WTC11 (cell line): ENCODE measurements around the gene ERC1.

Experiments
- CTCF ChIP-seq: fragments of 200-600 bp; IDR thresholded peaks from 2 replicates; pipeline ENCODE4 v1.8.0; 2022; ENCODE audit warnings: antibody characterized with exemption
- TF ChIP-seq, protein P1 (sequence below): sonication (generic); formaldehyde crosslinking; conservative IDR thresholded peaks from 2 replicates; pipeline ENCODE4 v1.8.1; 2022; ENCODE audit warnings: mild to moderate bottlenecking, missing genetic modification reagents
- TF ChIP-seq, protein P2 (sequence below): sonication (generic); formaldehyde crosslinking; IDR thresholded peaks from 2 replicates; pipeline ENCODE4 v1.8.1; 2023; ENCODE audit warnings: mild to moderate bottlenecking, moderate library complexity, missing genetic modification reagents

GRCh38 chr12:998020-998874, 7.2 kb downstream of the ERC1 start:
- TF ChIP-seq, protein P1, sequence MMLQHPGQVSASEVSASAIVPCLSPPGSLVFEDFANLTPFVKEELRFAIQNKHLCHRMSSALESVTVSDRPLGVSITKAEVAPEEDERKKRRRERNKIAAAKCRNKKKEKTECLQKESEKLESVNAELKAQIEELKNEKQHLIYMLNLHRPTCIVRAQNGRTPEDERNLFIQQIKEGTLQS (CRISPR knock-in tag): no peak
- TF ChIP-seq, protein P2, sequence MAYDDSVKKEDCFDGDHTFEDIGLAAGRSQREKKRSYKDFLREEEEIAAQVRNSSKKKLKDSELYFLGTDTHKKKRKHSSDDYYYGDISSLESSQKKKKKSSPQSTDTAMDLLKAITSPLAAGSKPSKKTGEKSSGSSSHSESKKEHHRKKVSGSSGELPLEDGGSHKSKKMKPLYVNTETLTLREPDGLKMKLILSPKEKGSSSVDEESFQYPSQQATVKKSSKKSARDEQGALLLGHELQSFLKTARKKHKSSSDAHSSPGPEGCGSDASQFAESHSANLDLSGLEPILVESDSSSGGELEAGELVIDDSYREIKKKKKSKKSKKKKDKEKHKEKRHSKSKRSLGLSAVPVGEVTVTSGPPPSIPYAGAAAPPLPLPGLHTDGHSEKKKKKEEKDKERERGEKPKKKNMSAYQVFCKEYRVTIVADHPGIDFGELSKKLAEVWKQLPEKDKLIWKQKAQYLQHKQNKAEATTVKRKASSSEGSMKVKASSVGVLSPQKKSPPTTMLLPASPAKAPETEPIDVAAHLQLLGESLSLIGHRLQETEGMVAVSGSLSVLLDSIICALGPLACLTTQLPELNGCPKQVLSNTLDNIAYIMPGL: no peak
- no peak for TF ChIP-seq CTCF
